Kidney (tissue), 14 donors: ENCODE results near the gene SCCPDH. TPM values are rescaled to one million over a fixed set of nuclear protein-coding genes. Genes with fewer than 3 reads are reported as not detected.
"Not testable (repeated sequence)": the region's sequence is repeated elsewhere in the genome, so short reads cannot be mapped to it uniquely, and the experiment has no call there.

Experiments
- DNase-seq, 5 donors: peaks; one replicate each; pipeline ENCODE4 v3.0.0-alpha.2; 2013 to 2020
- FAIRE-seq: peaks from 2 replicates; lab custom pipeline; 2012; peaks lifted over from hg19 to GRCh38; lab: Jason Lieb, UNC
- H3K27ac ChIP-seq, 2 donors: one replicate each; pipeline ENCODE4 v1.7.0; 2013; ENCODE audit warnings: low read depth in 2 of 2, low read length in 2 of 2, inconsistent platforms in 1 of 2
- H3K27me3 ChIP-seq: one replicate; pipeline ENCODE4 v1.7.1; 2013; ENCODE audit warnings: low read length, inconsistent platforms; ENCODE audit not compliant: control insufficient read depth, insufficient read depth
- H3K36me3 ChIP-seq, 3 donors: one replicate each; pipeline versions ENCODE4 v1.7.0 to v1.7.1; 2013; ENCODE audit warnings: low read length in 3 of 3, control low read depth in 1 of 3, inconsistent platforms in 1 of 3; ENCODE audit not compliant: insufficient read depth in 3 of 3, control insufficient read depth in 2 of 3
- H3K4me1 ChIP-seq, 3 donors: one replicate each; pipeline versions ENCODE4 v1.7.0 to v1.7.1; 2013; ENCODE audit warnings: low read length in 3 of 3, inconsistent platforms in 1 of 3, low read depth in 1 of 3; ENCODE audit not compliant: control insufficient read depth in 2 of 3, insufficient read depth in 2 of 3
- H3K4me3 ChIP-seq, 3 donors: one replicate each; pipeline versions ENCODE4 v1.7.0 to v1.8.1; 2013; ENCODE audit warnings: low read length in 3 of 3, control low read depth in 1 of 3, inconsistent platforms in 1 of 3
- H3K9ac ChIP-seq, 3 donors: one replicate each; pipeline versions ENCODE4 v1.7.0 to v1.7.1; 2013; ENCODE audit warnings: low read length in 3 of 3, control low read depth in 1 of 3, inconsistent platforms in 1 of 3
- H3K9me3 ChIP-seq, 3 donors: one replicate each; pipeline versions ENCODE4 v1.7.0 to v1.7.1; 2013; ENCODE audit warnings: low read length in 3 of 3, control low read depth in 1 of 3, inconsistent platforms in 1 of 3; ENCODE audit not compliant: control insufficient read depth in 2 of 3, insufficient read depth in 1 of 3
- CTCF ChIP-seq: IDR thresholded peaks from 3 replicates; pipeline ENCODE4 v1.5.1; 2012; ENCODE audit warnings: mild to moderate bottlenecking, moderate library complexity, borderline replicate concordance; ENCODE audit not compliant: insufficient read depth; ENCODE audit errors: extremely low read depth
- intact Hi-C: fragments of 100-400 bp; cut with DNase I; formaldehyde crosslinking; loops from one replicate; pipeline ENCODE4 v1.11.1; 2022
- polyA plus RNA-seq: library from polyadenylated mRNA; stranded (reverse); fragments of 350-450 nt; fragmentation: Illumina TruSeq; extraction: RNeasy Lipid Tissue Mini Kit (QIAGEN cat#74804); gene quantifications from one replicate; pipeline ENCODE4 v1.2.3, GENCODE V29; 2014; ENCODE audit warnings: low read depth, low replicate concordance; ENCODE audit not compliant: insufficient read depth
- total RNA-seq: library from RNA; stranded (reverse); fragmentation: NEBNext Ultra II Directional; extraction: Animal tissue kit (Norgen Biotek cat#: 25700); gene quantifications from one replicate; pipeline ENCODE4 v1.2.1, GENCODE V29; 2021
- donor health status: control.
- donor health status: control.
- donor health status: control.
- donor health status: control.
- donor health status: control.
- donor health status: DM: yes; HTN: yes; CAD: no.
- donor health status: Normal renal cell carcinoma (clear cell type).

SCCPDH gene
- total and polyA plus RNA-seq, 2 donors from 2014 or later = 37.2 to 48.6 TPM

- H3K36me3 ChIP-seq = no peaks in the 10 kb centered on the region
- H3K27ac ChIP-seq = no peak overlapping the region
- no peak for TF ChIP-seq CTCF
- no peaks in the 10 kb centered on the region for H3K4me1 ChIP-seq
- DNase-seq (no peak), FAIRE-seq (no peak)
- H3K4me3 ChIP-seq = no peak overlapping the region
- intact Hi-C loops = no loop called here
- H3K27me3 ChIP-seq = no peaks in the 10 kb centered on the region
- no peak overlapping the region for H3K9ac ChIP-seq
- no peaks in the 10 kb centered on the region for H3K9me3 ChIP-seq
Measured at GRCh38 chr1:246709835-246710234, 14.4 kb upstream of the SCCPDH start.

- Histone ChIP-seq H3K4me3 (no peak overlapping the region), H3K9me3 (no peaks in the 10 kb centered on the region), H3K9ac (no peak overlapping the region), H3K27ac (no peak overlapping the region), H3K4me1 (no peaks in the 10 kb centered on the region), H3K36me3 (no peaks in the 10 kb centered on the region), H3K27me3 (no peaks in the 10 kb centered on the region)
- intact Hi-C loops = no loop called here
- no peak for FAIRE-seq
- no peak for TF ChIP-seq CTCF
- no peak for DNase-seq
Measured at GRCh38 chr1:246711548-246712003, 12.6 kb upstream of the SCCPDH start.

- FAIRE-seq, H3K27me3 ChIP-seq, H3K9ac ChIP-seq, H3K36me3 ChIP-seq, H3K4me1 ChIP-seq, intact Hi-C loops, H3K4me3 ChIP-seq, H3K9me3 ChIP-seq, DNase-seq, H3K27ac ChIP-seq: not testable (repeated sequence)
Measured at GRCh38 chr1:246712428-246712827, 11.8 kb upstream of the SCCPDH start.

GRCh38 chr1:246719361-246719760 is 4.8 kb upstream of the SCCPDH start:
- H3K9ac ChIP-seq, H3K36me3 ChIP-seq, H3K4me1 ChIP-seq, H3K27me3 ChIP-seq, H3K9me3 ChIP-seq, DNase-seq, H3K27ac ChIP-seq, intact Hi-C loops, FAIRE-seq, H3K4me3 ChIP-seq: not testable (repeated sequence)

- FAIRE-seq, intact Hi-C loops: not testable (repeated sequence)
Measured at GRCh38 chr1:246720814-246721213, 3.4 kb upstream of the SCCPDH start.

More at GRCh38 chr1:246720814-246721213, 3.4 kb upstream of the SCCPDH start:
- H3K4me1 ChIP-seq, H3K9me3 ChIP-seq, H3K27me3 ChIP-seq, DNase-seq, H3K9ac ChIP-seq, H3K4me3 ChIP-seq, H3K36me3 ChIP-seq, H3K27ac ChIP-seq: not testable (repeated sequence)
